Activated CD4-positive, CD25-positive, alpha-beta regulatory T cell (primary cell): ENCODE measurements around the gene ITGAV.
"Not testable (repeated sequence)": the region's sequence is repeated elsewhere in the genome, so short reads cannot be mapped to it uniquely, and the experiment has no call there.

Experiments
- DNase-seq, 4 experiments: peaks; one replicate each; lab custom pipeline; 2025; lab: John Stamatoyannopoulos, UW

The ITGAV gene

GRCh38 chr2:186589612-186590349 lies at the start of gene ITGAV:
ITGAV (plus strand) TSS chr2:186590056; CDS start chr2:186590339, 283 bp downstream.
- DNase-seq = peak; percentile 50 to 64 (median 54)

- DNase-seq = no peak
These were observed 48.9 kb upstream of the ITGAV start for GRCh38 chr2:186540941-186541340.

GRCh38 chr2:186542002-186542401 lies 47.9 kb upstream of the ITGAV start:
- no peak for DNase-seq

GRCh38 chr2:186543561-186544131 lies 46.2 kb upstream of the ITGAV start:
- no peak for DNase-seq

GRCh38 chr2:186544255-186544675 lies 45.6 kb upstream of the ITGAV start:
- no peak for DNase-seq

GRCh38 chr2:186546846-186547245 lies 43.0 kb upstream of the ITGAV start:
- no peak for DNase-seq

GRCh38 chr2:186551323-186552050 lies 38.4 kb upstream of the ITGAV start:
- no peak for DNase-seq

GRCh38 chr2:186554429-186554828 lies 35.4 kb upstream of the ITGAV start:
- no peak for DNase-seq

GRCh38 chr2:186554850-186555671 lies 34.8 kb upstream of the ITGAV start:
- no peak for DNase-seq

- DNase-seq = no peak
These were observed 31.2 kb upstream of the ITGAV start for GRCh38 chr2:186558512-186559276.

GRCh38 chr2:186559370-186559769 lies 30.5 kb upstream of the ITGAV start:
- no peak for DNase-seq

GRCh38 chr2:186559848-186560247 lies 30.0 kb upstream of the ITGAV start:
- DNase-seq = no peak

GRCh38 chr2:186560254-186560653 lies 29.6 kb upstream of the ITGAV start:
- DNase-seq = no peak

GRCh38 chr2:186561467-186562208 lies 28.2 kb upstream of the ITGAV start:
- no peak for DNase-seq

- no peak for DNase-seq
These were observed 27.7 kb upstream of the ITGAV start for GRCh38 chr2:186562209-186562578.

- DNase-seq = not testable (repeated sequence)
These were observed 21.3 kb upstream of the ITGAV start for GRCh38 chr2:186568600-186568999.

- not testable (repeated sequence) for DNase-seq
These were observed 20.7 kb upstream of the ITGAV start for GRCh38 chr2:186569127-186569526.

- no peak for DNase-seq
These were observed 20.0 kb upstream of the ITGAV start for GRCh38 chr2:186569897-186570296.

- DNase-seq = no peak
These were observed 19.3 kb upstream of the ITGAV start for GRCh38 chr2:186570604-186571003.

GRCh38 chr2:186572705-186573104 lies 17.2 kb upstream of the ITGAV start:
- no peak for DNase-seq

GRCh38 chr2:186573531-186573930 lies 16.3 kb upstream of the ITGAV start:
- no peak for DNase-seq
